ENCODE results near the gene CCDC134. TPM values are rescaled to one million over a fixed set of nuclear protein-coding genes. Genes with fewer than 3 reads are reported as not detected.

The CCDC134 gene
- total RNA-seq: 7.3 and 11.9 TPM in 2 replicates

DNA sequence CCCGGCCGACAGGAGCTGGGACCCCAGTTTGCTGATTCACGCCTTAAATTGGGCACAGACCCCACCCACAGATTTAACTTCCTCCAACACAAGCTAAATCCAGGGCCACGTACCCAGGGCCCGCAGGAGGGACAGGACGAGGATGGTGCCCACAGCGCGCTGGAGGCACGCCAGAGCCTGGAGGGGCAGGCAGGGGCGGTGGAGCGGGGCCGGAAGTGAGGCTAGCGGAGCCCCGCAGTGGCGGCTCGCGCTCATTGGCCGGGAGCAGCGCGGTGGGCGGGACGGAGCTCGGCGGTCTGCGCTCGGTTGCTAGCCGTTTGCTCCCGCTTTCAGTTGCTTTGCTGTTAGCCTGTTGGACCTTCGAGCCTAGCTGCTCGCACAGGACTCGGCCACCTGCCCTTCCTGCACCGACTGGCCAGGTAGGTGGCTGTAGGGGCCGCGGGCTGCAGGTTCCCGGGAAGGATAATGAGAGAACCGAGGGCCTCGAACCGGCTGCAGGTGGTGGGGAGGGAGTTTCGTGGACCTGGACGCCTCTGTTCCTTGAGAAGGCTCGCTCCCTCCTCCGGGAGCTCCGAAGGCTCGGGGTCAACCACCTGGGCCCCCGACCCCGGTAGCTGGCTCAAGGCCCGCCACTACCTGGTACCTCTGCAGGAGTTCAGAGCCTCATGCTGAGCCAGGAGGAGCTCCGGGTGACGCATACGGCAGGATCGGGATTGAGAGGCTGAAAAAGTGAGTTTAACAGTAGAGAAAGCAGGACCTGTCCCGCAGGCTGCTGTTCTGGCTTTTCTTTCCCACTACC is at the start of gene CCDC134:
TSS of gene CCDC134 (plus strand) at position 332 of the 799 bp plus-strand sequence. CDS start 8,212 bp downstream, outside the sequence.

DNA sequence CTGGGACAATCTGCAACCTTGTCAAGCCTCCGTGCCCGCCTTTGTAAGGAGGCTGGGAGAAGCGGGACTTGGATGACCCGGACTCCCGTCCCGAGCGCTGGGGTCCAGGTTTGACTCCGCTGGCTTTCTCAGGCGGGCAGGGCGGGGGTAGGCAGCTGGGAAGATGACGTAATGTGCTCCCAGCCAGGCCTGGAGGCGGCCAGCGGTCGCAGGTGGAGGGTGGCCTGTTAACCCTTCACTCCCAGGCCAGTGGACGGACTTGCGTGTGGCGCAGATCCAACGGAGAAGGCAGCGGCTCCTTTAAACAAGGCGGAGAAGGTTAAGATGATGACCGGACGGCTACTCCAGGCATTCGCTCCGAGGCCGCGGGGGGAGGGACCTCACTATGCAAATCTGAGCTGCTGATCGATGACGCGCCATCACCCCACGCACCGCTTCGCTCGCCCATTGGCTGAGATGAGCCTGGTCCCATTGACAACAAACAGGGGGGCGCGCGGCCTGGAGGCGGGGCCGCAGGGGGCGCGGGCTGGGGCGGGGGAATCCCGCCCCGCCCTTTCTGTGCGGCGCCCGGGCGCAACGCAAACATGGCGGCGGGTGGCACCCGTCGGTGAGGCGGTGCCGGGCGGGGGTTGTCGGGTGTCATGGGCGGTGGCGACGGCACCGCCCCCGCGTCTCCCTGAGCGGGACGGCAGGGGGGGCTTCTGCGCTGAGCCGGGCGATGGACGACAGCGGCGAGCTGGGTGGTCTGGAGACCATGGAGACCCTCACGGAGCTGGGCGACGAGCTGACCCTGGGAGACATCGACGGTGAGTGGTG is 32.3 kb downstream of the CCDC134 start, which contains the start of gene SREBF2:
TSS of gene SREBF2 (plus strand) at position 553 of the 816 bp plus-strand sequence. CDS start at position 719, 166 bp downstream.

Other genes with a start within 250 kb of the CCDC134 start
- gene CSDC2, start 239.7 kb upstream of the CCDC134 start, total RNA-seq: 0.20 TPM in 1 of 2 replicates, not detected in the other
- gene PMM1, start 210.8 kb upstream of the CCDC134 start, total RNA-seq: 15.8 and 22.0 TPM in 2 replicates
- 24.3 and 29.7 TPM in 2 replicates for gene DESI1, start 179.6 kb upstream of the CCDC134 start, total RNA-seq
- 272 and 337 TPM in 2 replicates for gene XRCC6, start 179.4 kb upstream of the CCDC134 start, total RNA-seq
- 94.8 and 105 TPM in 2 replicates for gene SNU13, start 111.8 kb upstream of the CCDC134 start, total RNA-seq
- gene MEI1, start 101.2 kb upstream of the CCDC134 start, total RNA-seq: 0.37 and 3.1 TPM in 2 replicates
- 80.1 and 106 TPM in 2 replicates for gene SREBF2, start 32.4 kb downstream of the CCDC134 start, total RNA-seq
- not detected in 2 replicates for gene SHISA8, start 114.4 kb downstream of the CCDC134 start, total RNA-seq
- 0.20 and 0.37 TPM in 2 replicates for gene TNFRSF13C, start 126.1 kb downstream of the CCDC134 start, total RNA-seq
- 25.6 and 26.5 TPM in 2 replicates for gene CENPM, start 146.5 kb downstream of the CCDC134 start, total RNA-seq
- under 0.01 TPM in 1 of 2 replicates, not detected in the other for gene SEPTIN3, start 168.8 kb downstream of the CCDC134 start, total RNA-seq
- gene WBP2NL, start 198.1 kb downstream of the CCDC134 start, total RNA-seq: 0.37 TPM in 1 of 2 replicates, not detected in the other